Measurements from ENCODE around the gene GTF3C2. TPM values are rescaled to one million over a fixed set of nuclear protein-coding genes. Genes with fewer than 3 reads are reported as not detected.

GTF3C2 gene
- total RNA-seq, 4 donors from 2014 or later = 54.3 to 125 (median 62.9) TPM

DNA sequence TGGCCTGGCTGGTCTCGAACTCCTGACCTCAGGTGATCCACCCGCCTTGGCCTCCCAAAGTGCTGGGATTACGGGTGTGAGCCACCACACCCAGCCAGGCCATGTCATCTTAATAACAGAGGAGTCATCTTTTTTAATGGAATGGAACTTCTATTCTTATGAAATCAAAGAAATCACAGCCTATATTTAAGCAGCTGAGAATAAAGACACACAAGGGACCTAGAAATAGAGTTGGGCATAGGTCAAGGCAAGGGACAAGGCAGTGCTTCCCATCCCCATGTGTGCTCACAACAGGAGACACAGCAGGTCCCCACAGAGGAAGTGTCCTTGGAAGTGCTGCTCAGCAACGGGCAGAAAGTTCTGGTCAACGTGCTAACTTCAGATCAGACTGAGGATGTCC is 17.0 kb upstream of the GTF3C2 start:
- DNase-seq (ENCODE audit: low spot score in 2 of 2) = no peak
- TF ChIP-seq POLR2A (IDR thresholded peaks at IDR 0.05) (no peak), CTCF (IDR thresholded peaks at IDR 0.05) (no peak)
- WGBS, 2 donors = 83 to 87% methylated on average over 5 of the region's 5 CpGs
- H3K4me3 ChIP-seq (ENCODE audit: low read depth, poor library complexity, severe bottlenecking) = no peak overlapping the region
- intact Hi-C loops (cut with DNase I; ENCODE audit: low total_unique reads) = no loop called here

DNA sequence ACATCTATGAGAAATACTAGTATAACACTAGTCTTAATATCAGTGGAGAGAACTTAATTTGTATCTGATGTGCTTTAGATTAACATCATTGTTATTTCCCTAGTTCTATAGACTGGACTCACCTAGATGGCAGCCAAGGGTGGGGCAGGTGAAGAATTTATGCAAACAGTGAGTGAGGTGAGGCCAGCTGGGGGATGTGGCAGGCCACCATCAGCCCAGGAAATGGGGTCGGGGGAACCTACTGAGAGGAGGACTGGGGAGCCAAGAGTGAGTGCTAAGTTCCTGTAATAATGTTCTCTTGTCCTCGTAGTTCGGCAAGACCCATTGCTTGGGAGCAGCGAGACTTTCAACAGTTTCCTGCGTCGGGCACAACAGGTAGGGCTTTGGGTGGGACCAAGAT is 16.4 kb upstream of the GTF3C2 start:
- intact Hi-C loops (cut with DNase I; ENCODE audit: low total_unique reads) = no loop called here
- TF ChIP-seq CTCF (IDR thresholded peaks at IDR 0.05) (no peak), POLR2A (IDR thresholded peaks at IDR 0.05) (no peak)
- no peak for DNase-seq (ENCODE audit: low spot score in 2 of 2)
- WGBS, 2 donors = 94 to 98% methylated on average over 6 of the region's 6 CpGs
- H3K4me3 ChIP-seq (ENCODE audit: low read depth, poor library complexity, severe bottlenecking) = no peak overlapping the region

- peak overlapping the region; percentile 98 for H3K4me3 ChIP-seq (ENCODE audit: low read depth, poor library complexity, severe bottlenecking)
- DNase-seq (ENCODE audit: low spot score in 2 of 2) = peak in 1 of 2 donors; percentile 88
- TF ChIP-seq POLR2A (IDR thresholded peaks at IDR 0.05) (no peak), CTCF (IDR thresholded peaks at IDR 0.05) (no peak)
- intact Hi-C loops (cut with DNase I; ENCODE audit: low total_unique reads) = no loop called here
- WGBS, 2 donors = 1% methylated on average over 39 to 40 of the region's 46 CpGs
These were observed 14.5 kb upstream of the GTF3C2 start for GRCh38 chr2:27370816-27371620.

GRCh38 chr2:27370026-27370815 is 13.7 kb upstream of the GTF3C2 start, which contains the start of the genes EIF2B4 and SNX17:
Gene EIF2B4 (minus strand): TSS chr2:27370338. CDS start chr2:27370314, 24 bp downstream.
Gene SNX17 (plus strand): TSS chr2:27370616. CDS start chr2:27370744, 128 bp downstream.
- peak within 1 kb of the TSS; percentile 98 for H3K4me3 ChIP-seq (ENCODE audit: low read depth, poor library complexity, severe bottlenecking)
- intact Hi-C loops (cut with DNase I; ENCODE audit: low total_unique reads) = no loop called here
- peak; percentile 99 to 100 for DNase-seq (ENCODE audit: low spot score in 2 of 2)
- TF ChIP-seq CTCF (IDR thresholded peaks at IDR 0.05) (peak in 1 of 3 donors; percentile 31), POLR2A (IDR thresholded peaks at IDR 0.05) (no peak)
- 0% methylated on average over 37 to 43 of the region's 85 CpGs for WGBS, 2 donors

DNA sequence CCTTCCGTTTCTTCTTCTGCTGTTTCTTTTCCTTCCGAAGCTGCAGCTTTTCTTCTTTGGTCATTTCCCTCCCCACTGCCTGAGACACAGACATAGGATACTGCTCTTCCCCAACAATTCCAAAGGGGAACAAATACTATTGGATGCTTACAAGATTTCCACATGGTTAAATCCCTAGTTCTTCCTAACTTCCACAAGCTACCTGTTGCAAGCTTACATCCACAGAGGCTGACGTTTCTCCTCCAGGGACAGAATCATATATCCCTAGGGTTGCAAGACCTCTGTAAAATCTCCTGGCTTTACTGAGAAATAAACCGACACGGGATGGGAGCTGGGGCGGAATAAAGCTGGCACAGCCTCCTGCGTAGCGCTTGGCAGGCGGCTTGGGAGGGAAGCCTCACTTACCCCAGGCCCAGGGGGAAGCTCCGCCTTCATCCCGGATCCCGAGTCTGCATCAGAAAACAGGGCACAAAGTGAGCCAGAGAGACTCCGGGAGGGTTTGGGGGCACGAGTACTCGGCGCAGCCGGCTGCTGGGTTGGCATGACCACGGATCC is 13.0 kb upstream of the GTF3C2 start:
- TF ChIP-seq POLR2A (IDR thresholded peaks at IDR 0.05) = no peak
- TF ChIP-seq CTCF (IDR thresholded peaks at IDR 0.05) = no peak

More for the DNA sequence above, 13.0 kb upstream of the GTF3C2 start:
- WGBS, 2 donors = 0 to 2% methylated on average over 12 to 14 of the region's 18 CpGs
- H3K4me3 ChIP-seq (ENCODE audit: low read depth, poor library complexity, severe bottlenecking) = peak overlapping the region; percentile 72
- intact Hi-C loops (cut with DNase I; ENCODE audit: low total_unique reads) = no loop called here
- DNase-seq (ENCODE audit: low spot score in 2 of 2) = peak; percentile 58 to 91
